Muscle of arm (tissue), 12 donors: Measurements from ENCODE around the gene LILRB1. TPM values are rescaled to one million over a fixed set of nuclear protein-coding genes. Genes with fewer than 3 reads are reported as not detected.
"Not testable (repeated sequence)": the region's sequence is repeated elsewhere in the genome, so short reads cannot be mapped to it uniquely, and the experiment has no call there.

Experiments
- DNase-seq: peaks from one replicate; pipeline ENCODE4 v3.0.0-alpha.2; 2013
- polyA plus RNA-seq, 12 donors: library from polyadenylated mRNA; unstranded; fragments of 120-200 nt; gene quantifications; one replicate each; pipeline ENCODE4 v1.2.1, GENCODE V29; 2013; ENCODE audit not compliant: insufficient read length in 12 of 12

Gene LILRB1
- polyA plus RNA-seq, 12 donors: 0.71 to 3.9 (median 1.1) TPM; not detected in 2

- DNase-seq: not testable (repeated sequence)
Observed at GRCh38 chr19:54624934-54625730, 5.2 kb upstream of the LILRB1 start.

GRCh38 chr19:54626757-54627156 is 3.5 kb upstream of the LILRB1 start:
- DNase-seq: no peak

- not testable (repeated sequence) for DNase-seq
Observed at GRCh38 chr19:54627912-54628311, 2.4 kb upstream of the LILRB1 start.

- no peak for DNase-seq
Observed at GRCh38 chr19:54630782-54631181, 498 bp downstream of the LILRB1 start.

- not testable (repeated sequence) for DNase-seq
Observed at GRCh38 chr19:54631489-54632337, 1.4 kb downstream of the LILRB1 start.

- not testable (repeated sequence) for DNase-seq
Observed at GRCh38 chr19:54632517-54632916, 2.2 kb downstream of the LILRB1 start.

GRCh38 chr19:54633401-54633800 is 3.1 kb downstream of the LILRB1 start:
- no peak for DNase-seq

- DNase-seq: not testable (repeated sequence)
Observed at GRCh38 chr19:54636081-54636480, 5.8 kb downstream of the LILRB1 start.

GRCh38 chr19:54638683-54639082 is 8.4 kb downstream of the LILRB1 start:
- no peak for DNase-seq

GRCh38 chr19:54642953-54643352 is 12.7 kb downstream of the LILRB1 start:
- not testable (repeated sequence) for DNase-seq

- DNase-seq: not testable (repeated sequence)
Observed at GRCh38 chr19:54643583-54643982, 13.3 kb downstream of the LILRB1 start.

- DNase-seq: no peak
Observed at GRCh38 chr19:54644056-54644455, 13.8 kb downstream of the LILRB1 start.

GRCh38 chr19:54646331-54646841 is 16.1 kb downstream of the LILRB1 start:
- no peak for DNase-seq

- no peak for DNase-seq
Observed at GRCh38 chr19:54648129-54648528, 17.8 kb downstream of the LILRB1 start.

- DNase-seq: no peak
Observed at GRCh38 chr19:54650108-54650655, 19.9 kb downstream of the LILRB1 start.

GRCh38 chr19:54653181-54653809 is 23.0 kb downstream of the LILRB1 start:
- no peak for DNase-seq

- no peak for DNase-seq
Observed at GRCh38 chr19:54654447-54655321, 24.4 kb downstream of the LILRB1 start.

GRCh38 chr19:54659300-54659699 is 29.0 kb downstream of the LILRB1 start:
- DNase-seq: no peak

- no peak for DNase-seq
Observed at GRCh38 chr19:54660306-54660705, 30.0 kb downstream of the LILRB1 start.

- DNase-seq: no peak
Observed at GRCh38 chr19:54660964-54661363, 30.7 kb downstream of the LILRB1 start.
